ENCODE data around the gene EEF1AKMT1.

DNA sequence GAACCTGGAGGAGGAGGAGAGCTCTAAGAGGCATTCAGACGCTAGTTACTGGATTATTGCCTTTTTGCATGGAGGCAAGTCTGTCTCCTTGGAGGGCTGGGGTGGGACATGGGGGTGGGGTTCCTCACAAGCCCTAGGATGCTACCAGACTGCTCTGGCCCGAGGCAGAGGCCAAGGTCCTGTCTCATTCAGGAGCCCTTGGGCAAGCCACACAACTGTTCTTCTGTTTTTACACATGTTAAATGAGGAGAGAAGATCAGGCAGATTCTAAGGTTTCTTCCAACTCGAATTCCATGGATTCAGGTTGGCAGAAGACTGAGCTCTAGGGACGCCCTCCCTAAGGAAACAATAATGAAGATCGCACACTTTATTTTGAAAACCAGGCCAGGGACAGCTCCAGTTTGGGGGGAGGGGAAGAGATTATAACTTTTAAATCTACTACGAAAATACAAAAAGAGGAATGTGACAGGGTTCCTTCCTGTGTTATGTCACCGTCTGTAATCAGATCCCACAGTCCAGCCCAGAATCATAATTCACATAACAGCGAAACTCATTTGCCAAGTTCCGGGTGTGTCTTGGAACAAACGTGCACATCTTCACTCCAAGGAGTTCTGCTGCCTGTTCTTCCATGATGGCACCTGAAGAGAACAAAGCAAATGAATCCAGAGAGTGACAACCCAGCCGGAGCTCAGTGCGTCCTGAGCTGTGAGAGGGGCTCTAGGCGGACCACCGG lies 45.0 kb downstream of the EEF1AKMT1 start:
- TF ChIP-seq CTCF (conservative IDR thresholded peaks at IDR 0.05; ENCODE audit: low read depth, low read length) (no peak), EZH2 (IDR thresholded peaks at IDR 0.05; ENCODE audit: borderline replicate concordance, low read depth, low read length, poor library complexity, severe bottlenecking) (no peak)

Data from A673 (cell line).